HG02571 (cell line): ENCODE results near the gene G3BP2.
"Not testable (repeated sequence)": the region's sequence is repeated elsewhere in the genome, so short reads cannot be mapped to it uniquely, and the experiment has no call there.

Source experiments
- ATAC-seq: cut with Tn5 transposase; IDR thresholded peaks from one replicate; pipeline ENCODE4 v1.9.1; 2021; ENCODE audit warnings: mild to moderate bottlenecking, moderate library complexity; ENCODE audit not compliant: unreplicated experiment

G3BP2 gene

DNA sequence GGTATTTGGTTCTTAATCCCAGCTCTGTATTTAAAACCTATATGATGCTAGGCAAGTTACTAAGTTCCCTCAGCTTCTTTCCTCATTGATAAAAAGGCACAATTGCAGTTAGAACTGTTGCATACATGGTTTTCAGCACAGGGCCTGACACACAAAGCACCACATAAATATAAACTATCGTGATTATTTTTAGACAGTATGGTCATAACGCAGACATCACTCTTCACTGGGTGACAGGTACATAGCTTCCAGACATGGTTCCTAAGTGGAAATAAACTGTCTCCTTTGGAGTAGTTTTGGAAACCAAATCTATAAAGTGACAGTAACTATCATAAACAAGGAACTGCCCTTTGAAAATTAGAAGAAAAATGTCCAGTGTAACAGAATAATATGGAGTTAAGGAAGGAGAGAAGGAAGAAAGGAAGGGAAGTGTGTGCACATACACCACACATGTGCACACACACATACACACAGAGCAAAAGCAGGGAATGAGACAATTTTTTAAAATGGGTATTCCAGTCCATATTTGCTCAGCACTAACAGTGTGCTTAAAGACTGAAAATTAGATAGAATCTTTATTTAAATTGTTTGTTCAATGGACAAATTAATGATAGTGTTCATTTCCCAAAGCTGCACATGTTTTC, 12.5 kb upstream of the G3BP2 start:
- ATAC-seq, result no peak

DNA sequence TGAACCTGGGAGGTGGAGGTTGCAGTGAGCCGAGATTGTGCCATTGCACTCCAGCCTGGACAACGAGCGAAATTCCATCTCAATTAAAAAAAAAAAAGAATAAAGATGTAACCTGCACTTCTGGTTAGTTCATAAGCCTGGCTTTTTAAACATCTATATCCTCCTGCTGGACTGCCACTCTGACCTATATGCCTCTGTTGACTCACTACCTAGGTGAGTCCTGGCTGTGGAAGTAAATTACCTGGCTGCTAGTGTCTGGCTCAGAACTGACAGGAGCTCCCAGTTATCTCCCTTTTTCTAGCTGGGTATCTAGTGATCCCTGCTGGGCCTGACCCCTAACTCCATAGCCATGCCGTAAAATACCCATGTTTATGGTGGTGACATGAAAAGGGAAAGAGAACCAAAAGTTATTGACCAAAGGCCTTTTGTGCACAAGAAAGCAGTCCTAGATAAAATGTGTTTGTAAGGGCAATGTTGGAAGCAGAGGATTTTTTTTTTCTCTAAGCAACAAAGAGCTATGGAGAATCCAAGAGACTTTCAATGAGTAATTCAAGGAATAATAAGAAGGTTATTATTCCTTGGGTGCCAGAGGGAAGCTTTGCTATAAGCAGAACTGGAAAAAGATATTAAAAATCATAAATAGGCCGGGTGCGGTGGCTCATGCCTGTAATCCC, 10.4 kb upstream of the G3BP2 start:
- ATAC-seq, result no peak

DNA sequence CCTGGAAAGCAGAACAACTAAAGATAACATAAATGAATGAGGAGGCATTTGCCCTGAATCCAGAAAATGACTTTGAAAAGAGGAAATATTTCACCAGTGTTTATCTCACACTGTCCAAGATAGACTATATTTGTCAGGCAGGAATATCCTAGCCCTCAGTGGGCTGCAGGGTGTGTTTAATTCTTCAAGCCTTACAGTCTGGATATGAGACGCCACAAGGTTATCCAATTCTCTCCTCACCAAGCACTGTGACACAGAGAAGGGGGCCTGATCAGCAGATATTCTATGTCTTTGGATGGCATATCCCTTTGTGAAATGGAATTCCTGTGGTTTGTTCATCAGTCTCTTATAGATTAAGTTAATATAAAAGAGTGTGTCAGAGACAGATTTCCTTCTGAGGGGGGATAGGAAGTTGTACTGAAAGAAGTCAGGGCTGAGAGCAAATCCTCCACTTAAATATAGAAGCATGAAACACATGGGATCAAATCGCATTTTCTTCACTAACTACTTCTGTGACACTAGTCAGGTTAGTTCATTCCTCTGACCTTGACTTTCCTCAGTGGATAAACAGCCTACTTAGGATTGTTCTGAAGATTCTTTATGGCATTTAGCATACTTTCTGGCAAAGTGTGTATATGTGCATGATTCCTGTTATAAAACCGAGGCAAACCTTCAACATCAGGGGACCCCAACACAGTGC, 6.8 kb upstream of the G3BP2 start:
- ATAC-seq, result no peak

DNA sequence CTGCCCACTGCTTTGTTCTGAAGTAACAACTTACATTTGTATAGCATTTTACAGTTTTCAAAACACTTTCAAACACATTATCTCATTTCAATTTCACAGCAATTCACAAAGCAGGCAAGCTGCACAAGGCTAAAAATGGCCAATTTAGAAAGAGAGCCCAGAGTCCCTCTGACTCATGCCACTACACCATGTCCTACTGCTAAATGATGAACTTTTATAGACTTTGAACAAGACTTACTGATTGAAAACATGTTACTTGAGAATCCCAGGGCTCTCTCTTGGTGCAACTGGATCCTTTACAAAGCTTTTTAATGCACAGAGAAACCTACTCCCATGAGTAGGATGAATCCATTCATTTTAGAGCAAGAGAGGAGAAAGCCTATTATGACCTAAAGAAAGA, 5.8 kb upstream of the G3BP2 start:
- no peak for ATAC-seq

DNA sequence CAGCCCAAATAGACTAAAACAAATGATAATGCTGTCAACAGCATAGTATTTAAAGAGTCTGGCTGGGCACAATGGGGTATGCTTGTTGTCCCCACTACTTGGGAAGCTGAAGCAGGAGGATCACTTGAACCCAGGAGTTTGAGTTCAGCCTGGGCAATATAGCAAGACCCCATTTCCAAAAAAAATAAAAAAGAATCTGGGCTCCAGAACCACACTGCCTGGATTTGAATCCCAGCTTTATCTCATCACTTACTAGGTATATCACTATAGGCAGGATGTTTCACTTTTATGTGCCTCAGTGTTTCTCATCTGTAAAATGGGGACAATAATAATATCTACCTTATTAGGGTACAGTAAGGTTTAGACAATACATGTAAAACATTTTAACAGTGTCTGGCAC, 5.3 kb upstream of the G3BP2 start:
- ATAC-seq, result no peak

DNA sequence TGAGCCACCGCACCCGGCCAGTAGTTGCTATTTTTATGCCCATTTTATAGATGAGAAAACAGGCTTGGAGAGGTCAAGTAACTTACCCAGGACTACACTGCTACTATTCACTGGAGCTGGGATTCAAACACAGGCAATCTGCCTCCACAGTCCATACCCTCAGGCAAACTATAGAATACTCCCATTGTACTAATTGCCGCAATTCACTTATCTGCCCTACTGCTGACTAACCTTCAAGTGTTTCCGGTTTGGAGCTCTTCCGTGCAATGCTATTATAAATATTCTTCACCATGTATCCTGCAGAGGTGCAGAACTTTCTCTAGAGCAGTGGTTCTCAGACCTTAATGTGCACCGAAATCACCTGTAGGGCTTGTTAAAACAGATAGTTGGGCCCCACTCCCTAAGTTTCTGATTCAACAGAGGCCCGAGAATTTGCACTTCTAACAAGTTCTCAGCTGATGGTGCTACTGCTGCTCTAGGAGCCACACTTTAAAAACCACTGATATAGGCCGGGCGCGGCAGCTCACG, 1.9 kb upstream of the G3BP2 start:
- ATAC-seq, result no peak

DNA sequence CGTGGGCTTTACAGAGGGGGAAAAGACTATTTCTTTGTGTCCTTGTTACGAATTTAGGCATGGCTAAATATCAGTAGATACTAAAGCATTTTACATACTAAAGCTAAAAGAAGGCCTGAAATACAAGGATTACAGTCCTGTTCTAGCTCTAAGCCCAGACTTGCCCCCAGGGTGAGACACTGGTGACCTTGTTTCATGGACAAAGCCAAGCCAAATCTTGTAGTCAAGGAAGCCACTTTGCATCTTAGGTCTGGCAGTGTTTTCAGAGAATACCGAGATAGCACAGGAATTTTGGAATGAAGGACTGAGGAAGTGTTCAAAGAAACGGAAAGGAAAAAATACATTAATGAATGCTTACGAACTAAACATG, 733 bp upstream of the G3BP2 start:
- no peak for ATAC-seq

DNA sequence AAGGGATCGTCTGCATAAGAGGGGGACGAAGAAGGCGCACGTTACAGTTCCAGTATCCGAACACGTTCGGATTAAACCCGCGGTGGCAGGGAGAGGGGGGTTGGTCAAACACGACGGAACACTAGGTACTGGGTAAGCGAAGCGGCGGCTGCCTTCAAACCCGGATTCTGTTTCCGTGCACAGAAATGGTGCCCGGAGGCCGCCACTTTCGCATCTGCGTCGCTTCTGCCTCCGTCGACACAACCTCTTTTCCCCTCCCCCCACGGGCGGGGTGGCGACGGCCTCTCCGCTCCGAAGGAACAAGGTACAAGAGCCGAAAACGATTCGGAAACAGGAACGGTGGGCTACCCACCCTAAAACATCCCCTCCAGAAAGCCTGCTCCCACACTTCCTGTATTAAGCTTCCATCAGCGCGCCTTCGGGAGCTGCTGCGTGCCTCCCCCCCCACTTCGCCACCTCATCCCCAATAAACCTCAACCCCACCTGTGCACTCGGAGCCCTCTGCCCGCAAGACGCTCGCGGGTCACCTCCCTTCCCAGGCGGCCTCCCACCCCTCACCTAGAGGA, 667 bp downstream of the G3BP2 start:
- peak; percentile 30 for ATAC-seq

DNA sequence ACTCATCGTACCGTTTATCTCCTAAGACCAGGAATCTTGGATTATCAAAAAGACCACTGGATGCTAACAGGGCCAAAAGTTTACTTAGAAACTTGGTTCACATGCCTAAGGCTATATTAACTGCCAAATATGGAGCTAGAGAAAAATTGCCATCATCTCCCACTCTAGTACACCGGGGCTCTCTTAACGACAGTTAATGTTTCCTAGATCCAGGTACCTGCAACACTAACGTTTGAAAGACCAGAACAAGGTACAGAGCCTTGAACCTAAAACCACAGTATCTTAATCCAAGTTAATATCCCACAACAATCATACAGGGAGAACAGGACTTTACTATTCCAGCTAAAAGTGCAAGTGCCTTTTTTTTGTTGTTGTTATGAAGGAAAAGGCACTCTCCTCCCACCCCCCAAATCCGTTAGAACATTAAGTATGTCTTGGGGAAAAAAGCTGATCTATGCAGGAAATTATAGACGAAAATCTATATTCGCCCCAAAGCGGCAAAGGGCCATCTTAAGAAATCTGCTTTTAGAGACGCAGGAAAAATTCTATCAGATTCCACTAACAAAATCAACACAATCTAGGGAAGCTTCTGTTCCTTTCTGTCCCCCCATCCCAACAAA, 1.3 kb downstream of the G3BP2 start:
- no peak for ATAC-seq

DNA sequence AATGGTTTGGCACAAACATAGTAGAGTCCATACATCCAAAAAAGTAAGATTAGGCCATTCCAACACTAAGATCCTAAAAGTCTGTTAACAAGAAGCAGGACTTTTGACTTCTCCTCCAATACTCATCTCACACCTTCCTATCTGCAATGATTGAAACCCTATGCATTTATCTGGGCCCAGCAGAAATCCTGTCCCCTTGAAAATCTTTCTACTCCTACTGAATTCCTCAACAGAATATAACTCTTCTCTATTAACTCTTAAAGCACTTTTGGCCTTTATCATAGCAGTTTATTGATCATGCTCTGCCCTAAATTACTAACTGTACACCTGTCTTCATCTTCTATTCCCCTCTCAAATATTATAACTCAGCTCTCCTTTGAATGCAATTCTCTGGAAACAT, 4.6 kb downstream of the G3BP2 start:
- no peak for ATAC-seq

DNA sequence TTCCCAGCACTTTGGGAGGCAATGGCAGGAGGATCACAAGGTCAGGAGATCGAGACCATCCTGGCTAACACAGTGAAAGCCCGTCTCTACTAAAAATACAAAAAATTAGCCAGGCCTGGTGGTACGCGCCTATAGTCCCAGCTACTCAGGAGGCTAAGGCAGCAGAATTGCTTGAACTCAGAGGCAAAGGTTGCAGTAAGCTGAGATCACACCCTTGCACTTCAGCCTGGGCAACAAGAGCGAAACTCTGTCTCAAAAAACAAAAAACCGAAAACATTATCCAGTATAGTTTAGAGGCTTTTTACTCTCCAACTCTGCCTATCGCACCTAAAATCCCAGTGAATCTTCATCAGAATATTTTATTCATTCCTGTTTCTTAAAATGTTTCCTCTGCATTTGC, 5.6 kb downstream of the G3BP2 start:
- not testable (repeated sequence) for ATAC-seq

DNA sequence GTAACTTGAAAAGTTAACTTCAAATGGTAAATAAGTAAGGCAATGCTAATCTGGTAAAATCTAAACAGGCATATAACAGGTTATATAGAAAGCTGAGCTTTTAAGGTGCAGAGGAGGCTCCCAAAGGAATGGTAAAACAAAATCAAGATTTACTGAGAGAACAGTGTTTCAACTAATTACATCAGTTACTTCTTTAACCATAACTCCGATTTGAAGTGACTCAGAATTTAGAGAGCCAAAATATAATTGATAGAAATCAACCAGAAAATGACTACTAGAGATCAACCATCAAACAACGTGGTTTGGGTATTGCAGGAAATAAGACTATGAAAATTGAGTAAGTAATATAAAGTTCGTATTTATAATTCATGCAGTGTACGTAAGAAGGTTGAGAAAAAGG, 6.9 kb downstream of the G3BP2 start:
- ATAC-seq, result no peak

DNA sequence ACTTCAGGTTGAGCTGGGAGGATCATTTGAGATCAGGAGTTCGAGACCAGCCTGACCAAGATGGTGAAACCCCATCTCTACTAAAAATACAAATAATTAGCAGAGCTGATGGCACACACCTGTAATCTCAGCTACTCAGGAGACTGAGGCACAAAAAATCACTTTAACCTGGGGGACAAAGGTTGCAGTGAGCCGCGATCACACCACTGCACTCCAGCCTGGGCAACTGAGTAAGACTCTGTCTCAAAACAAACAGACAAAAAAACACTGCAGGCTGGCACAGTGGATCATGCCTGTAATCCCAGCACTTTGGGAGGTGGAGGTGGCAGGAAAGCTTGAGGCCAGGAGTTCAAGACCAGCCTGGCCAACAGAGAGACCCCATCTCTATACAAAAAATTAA, 8.6 kb downstream of the G3BP2 start:
- ATAC-seq, result not testable (repeated sequence)

DNA sequence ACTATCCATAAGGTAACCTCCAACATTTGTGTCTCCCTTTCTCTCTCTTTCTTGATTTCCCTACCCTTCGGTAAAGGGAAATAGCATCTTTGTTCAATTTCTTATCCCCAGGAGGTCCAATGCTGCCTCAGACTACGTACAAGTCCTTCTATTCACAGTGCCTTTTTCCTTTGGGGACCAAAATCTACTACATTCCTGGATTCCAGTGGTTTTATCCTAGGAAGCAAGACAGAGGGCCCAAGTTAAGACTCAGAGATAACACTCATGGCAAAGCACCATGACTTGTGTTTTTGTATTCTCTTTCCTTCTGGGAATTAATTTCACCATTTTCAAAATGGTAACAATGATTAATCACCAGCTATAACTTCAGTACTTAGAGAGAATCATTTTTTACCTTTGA, 10.6 kb downstream of the G3BP2 start:
- no peak for ATAC-seq

DNA sequence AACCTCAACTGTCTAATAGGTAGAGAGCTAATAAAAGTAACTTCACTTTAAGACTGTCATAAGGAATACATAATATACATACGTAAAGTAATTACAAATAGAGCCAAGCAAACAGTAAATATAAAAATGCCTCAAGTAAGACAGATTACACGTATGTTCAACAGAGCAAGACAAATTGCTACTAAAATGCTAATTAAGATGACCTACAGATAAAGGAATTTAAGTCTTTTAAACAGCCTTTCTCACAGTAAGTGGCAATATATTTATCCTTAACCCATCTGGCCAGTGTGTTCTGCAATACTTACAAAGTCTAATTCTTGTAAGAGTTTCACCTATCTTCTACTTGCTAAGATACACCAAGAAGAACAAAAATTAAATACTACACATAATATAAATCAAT, 12.7 kb downstream of the G3BP2 start:
- no peak for ATAC-seq

DNA sequence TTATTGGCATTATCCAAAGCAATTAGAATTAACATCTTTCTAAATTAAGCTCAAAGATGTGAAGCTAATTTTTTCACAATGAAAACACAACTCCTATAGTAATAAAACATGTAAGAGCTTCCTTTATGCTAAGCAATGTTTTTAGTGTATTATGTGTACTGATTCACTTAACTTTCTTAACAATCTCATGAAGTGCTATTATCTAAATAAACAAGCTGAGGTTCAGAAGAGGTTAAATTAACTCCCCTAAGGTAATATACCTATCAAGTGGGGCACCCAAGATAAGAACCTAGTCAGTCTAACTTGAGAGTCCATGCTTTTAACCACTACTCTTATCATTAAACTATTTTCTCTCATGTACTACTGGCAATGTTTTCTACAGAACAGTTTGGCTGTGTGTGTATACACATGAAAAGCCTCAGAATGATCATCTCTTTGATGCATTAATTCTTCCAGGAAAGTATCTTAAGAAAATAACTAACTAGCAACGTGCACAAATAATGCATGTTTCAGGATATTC, 13.6 kb downstream of the G3BP2 start:
- ATAC-seq, result no peak

DNA sequence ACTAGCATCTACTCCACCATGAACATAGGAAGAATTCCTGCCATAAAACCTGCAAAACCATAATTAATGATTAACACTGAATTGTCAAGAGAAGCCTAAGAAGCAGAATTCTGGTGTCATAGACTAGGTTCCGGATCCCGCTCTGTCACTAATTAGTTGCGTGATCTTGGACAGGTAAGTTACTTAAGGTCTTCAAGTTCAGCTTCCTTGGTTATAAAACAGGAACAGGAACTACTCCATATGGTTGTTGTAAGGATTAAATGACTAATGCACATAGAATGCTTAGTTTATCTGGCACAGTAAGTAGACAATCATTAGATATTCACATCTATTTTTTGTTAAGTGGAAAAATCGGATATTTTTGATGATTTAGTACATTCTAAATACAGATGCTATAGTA, 14.3 kb downstream of the G3BP2 start:
- ATAC-seq, result no peak

DNA sequence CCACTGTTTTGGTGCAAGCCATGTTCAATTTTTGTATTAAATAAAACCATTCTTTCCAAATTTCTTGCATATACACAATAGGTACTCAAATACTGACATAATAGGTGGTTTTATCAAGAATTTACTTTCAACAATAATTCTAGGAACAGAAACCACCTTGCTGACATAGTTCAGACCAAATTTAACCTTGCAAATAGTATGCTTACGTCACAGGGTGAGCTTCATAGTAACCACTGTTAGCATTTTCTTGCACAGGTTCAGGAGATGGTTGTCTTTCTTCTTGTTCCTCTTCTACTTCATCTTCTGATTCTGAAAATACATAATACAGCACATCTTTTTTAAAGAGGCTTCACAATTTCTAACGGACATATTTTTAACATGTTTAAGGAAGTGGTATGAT, 17.6 kb downstream of the G3BP2 start:
- ATAC-seq, result no peak

DNA sequence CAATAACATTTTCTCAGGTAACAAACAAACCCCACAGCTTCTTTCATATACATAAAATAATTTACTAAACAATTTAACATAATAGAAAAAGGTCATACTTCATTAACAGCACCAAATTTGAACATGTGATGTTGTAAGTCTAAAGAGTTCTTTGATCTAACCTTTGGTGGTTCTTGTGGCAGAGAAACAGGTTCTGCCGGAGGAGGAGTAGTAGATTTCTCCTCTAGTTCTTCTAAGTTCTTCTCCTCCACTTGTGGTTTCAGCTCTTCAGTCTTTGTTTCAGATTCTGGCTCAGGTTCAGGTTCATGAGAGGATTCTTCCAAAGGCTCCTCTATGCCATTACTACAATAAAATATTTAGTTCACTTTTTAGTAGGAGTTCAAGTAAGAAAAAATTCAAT, 18.3 kb downstream of the G3BP2 start:
- ATAC-seq, result no peak

DNA sequence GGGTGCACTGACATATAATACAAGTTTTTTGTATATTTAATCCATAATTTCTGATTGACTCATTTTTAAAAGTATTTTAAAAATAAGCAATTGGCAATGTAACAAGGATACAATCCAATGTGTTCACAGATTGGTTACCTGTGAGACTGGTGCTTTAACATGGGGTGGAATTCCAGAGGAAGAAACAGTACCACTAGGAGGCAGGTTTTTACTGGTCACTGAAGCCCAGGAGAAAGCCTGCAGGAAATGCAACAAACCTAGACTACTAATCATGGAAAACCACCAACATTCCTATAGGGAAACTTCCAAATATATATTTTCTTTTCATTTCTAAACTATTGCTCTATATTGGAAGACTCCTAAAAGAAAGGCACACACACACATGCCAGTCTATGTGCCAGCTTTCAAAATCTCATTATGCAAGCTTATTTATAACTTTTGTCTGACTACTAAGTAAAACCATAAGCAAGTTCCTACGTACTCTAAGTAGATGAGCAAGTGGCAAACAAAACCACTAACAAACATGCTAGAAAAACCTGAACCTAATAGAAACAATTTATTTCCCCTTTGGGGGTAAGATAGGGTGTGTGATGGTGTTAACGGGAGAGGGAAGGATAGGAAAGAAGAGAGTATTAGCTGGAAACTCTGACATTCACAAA, 19.2 kb downstream of the G3BP2 start:
- ATAC-seq, result no peak

DNA sequence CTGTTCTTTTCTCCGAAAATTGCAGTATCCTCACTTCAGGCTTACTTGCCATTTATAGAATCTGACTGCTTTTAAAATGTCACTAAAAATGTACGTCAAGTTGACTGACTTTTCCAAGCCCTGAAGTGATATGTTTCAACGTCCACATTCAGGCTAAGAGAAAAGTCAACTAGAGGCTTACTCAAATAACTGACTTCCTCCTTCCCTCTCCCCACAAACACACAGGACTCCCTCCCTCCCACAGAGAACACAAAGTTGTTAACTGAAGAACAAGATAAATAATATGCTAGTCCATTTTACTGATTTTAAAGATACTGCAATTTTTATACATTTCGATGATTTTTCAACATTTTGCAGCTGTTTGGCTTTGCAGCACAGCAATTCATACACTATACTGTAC, 29.1 kb downstream of the G3BP2 start:
- ATAC-seq, result no peak
